ENCODE measurements around the gene RGS6.

The RGS6 gene

DNA sequence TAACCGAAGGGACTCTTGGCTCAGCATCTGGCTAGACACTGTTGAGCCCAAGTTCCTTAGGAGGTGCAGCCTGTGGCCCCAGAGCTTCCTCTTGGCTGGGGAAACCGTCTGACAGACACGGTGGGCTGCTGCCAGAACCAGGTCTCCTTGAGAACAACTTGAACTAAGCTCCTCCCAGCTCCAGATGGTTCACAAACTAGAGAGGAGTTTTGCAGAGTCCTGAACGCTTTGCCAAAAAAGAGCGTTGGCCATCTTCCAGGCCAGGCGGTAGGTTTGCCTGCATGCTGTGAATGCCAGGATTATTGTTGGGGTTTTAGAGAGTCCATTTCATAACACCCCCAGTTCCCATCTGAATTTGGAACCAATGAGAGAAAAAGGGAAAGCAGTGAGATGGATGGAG is 399.8 kb downstream of the RGS6 start:
- DNase-seq, result no peak

DNA sequence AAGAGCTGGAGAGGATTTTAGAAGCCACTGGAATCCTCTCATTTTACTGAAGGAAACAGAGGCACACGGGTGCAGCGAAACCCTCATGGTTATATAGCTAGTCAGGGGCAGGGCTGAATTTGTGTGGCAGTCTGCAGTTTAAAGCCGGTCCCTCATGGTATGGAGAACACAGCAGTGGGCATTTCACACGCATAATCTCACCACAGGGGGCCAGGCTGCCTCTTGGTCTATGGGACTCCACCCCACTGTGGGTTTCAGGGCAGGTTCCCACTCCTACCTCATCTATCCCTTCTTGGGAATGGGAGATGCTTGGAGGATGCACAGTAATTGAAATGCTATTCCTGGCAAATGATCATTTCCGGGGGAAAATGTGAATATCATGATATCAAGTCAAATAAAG is 400.6 kb downstream of the RGS6 start:
- no peak for DNase-seq

DNA sequence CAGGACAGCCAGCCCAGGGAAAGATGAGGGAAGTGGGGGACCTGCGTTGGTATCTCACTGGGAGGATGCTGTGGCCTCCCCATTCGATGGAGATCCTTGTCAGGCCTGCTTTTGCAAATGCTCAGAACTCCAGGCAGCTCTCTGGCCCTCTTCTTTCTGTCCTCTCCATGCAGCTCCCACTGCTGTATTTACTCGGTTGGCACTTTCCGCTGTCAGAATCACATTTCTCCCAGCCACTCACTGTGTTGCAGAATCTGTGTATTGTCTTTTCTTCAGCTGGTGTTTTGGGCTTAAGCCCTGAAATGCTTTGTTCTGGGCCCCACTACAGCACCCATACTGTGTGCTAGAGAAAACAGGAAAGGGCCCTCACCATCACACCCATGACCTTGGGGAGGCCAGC is 401.1 kb downstream of the RGS6 start:
- no peak for DNase-seq

DNA sequence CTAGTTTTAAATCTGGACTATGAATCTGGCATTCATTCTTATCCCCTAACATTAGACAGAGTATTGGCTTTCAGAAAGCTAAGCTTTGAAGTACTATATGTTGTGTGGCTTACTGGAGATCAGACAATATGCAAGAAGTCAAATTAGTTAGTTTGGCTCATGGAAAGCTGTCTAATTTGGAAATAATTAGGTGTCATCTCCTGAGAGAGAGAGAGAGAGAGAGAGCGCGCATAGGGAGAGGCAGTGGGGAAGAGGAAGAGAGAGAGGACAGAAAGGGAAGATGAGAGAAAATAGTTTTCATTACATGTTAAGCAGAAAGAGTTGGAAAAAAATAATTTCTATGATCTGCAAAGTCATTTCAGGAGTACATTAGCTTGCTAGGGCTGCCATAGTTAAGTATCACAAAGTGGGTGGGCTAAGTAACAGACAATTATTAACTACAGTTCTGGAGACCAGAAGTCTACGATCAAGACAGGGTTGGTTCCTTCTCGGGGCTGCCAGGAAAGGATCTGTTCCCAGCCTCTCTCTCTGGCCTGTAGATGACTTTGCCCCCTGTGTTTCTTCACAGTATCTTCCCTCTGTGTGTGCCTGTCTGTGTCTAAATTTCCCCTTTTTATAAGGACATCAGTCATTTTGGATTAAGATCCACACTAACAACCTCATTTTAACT is 404.2 kb downstream of the RGS6 start:
- DNase-seq, result no peak

DNA sequence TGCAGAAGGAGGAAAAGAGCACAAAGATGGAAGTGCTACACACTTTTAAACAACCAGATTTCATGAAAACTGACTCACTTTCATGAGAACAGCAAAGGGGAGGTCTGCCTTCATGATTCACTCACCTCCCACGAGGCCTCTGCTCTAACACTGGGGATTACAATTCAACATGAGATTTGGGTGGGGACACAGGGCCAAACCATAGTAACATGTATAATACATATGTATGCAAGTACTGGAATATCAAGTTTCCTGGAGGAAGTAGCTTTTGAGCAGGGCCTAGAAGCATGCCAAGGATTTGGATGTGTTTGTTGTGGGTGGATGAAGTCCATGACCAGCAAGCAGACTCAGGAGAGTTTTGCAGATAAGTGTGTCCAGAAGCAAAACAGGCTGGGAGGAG is 409.0 kb downstream of the RGS6 start:
- no peak for DNase-seq

DNA sequence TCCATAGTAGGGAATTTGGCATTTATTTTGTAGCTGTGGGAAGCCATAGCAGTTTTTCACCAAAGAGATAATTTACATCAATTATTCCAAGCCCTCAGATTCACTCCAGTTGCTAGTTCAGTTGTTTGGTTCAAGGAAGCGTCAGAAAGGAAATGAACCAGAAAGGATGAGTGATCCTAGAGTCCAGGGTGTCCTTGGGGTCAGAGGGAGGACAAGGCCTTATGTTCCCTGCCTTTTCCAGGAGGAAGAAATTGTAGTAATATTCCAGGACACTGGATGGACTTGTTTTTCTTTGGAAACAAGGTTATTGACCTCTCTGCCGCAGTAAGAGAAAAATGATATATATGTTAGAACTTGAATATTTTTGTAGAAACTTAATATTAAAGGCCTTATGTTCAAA is 409.5 kb downstream of the RGS6 start:
- DNase-seq, result no peak

DNA sequence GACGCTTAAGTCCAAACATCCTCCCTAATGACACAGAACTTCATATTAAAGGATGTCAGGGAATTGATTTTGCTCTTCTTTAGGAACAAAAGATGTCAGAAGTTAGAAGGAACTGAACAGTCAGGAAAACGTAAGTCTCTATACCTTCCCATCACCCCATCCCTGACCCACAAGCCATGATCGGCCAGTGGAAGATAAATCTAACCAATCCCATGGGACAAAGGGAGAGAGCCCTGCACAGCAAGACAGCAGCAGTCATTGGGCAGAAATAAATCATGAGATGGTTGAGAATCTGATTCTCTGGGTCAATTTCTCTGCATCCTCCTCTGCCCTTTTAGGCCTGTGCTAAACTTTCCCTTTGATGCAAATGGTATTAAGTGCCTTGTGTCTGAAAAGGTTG is 414.9 kb downstream of the RGS6 start:
- DNase-seq, result no peak

DNA sequence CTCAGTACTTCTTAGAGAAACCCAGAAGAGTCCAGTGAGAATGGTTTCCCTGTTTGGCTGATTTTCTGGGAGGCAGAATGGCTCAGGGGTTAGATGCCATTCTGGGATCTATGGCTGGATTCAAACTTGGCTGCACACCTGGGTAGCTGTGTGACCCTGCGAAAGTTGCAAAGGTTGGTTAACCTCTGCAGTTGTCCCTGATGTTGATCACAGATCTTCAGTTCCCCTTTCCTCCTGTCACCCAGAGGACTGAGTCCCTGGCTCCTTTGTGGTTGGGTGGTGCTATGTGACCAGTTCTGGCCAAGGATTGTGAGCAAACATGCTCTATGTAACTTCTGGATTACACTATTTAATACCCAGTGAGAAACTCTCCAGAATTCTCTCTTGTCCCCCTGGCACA is 418.0 kb downstream of the RGS6 start:
- DNase-seq, result no peak

DNA sequence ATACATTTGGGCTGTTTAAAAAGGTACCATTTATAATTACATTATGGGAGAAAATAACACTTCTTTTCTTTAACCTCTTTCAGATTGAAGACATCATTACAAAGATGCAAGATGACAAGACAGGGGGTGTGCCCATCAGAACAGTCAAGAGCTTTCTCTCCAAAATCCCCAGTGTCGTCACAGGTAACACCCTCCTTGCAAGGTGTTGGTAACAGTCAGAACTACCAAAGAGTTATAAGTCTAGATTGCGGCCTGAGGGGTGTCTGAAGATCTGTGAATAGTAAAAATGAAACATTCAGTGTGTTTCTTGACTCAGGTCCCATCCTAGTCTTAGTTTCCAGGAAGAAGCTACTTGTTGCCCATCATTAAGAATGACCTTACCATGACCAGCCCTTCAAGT is 419.8 kb downstream of the RGS6 start:
- no peak for DNase-seq

DNA sequence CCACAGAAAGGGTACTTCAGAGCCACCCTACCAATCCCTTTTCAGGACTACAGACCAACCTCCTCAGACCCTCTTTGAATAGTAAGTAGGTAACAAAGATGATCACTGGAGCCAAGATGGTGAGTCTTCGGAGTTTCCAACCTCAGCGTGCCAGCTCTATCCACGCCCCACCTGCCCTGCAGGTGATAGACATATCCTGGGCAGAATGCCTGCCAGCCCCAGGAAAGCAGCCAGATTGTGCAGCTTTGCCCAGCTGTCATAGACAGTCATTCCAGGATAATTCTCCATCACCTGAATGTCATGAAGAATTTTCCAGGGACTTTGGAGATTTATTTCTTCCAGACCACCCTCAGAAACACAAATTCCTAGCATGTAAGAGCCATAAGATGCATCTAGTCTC is 434.4 kb downstream of the RGS6 start:
- no peak for DNase-seq

DNA sequence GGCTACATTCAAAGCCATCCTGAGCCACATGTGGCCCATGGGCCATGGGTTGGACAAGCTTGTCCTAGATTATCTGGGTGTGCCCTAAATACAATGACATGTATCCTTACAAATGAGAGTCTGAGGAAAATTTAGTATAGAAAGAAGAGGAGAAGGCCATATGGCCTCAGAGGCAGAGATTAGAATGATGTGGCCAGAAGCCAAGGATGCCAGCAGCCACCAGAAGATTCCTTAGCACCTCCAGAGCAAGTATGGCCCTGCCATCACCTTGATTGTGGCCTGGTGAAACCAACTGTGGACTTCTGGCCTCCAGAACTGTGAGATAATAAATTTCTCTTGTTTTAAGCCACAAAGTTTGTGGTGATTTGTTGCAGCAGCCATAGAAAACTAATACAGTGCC is 436.9 kb downstream of the RGS6 start:
- DNase-seq, result no peak

DNA sequence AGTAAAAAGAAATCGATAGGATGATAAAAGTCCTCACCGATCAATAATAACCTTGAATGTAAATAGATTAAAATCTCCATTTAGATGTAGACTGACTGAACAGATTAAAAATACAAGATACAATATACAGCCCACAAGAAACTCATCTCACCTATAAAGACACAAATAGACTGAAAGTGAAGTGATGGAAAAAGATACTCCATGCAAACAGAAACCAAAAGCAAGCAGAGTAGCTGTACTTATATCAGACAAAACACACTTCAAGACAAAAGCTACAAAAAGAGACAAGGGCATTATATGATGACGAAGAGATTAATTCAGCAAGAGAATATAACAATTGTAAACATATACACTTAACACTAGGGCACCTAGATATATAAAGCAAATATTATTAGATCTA is 444.8 kb downstream of the RGS6 start:
- DNase-seq, result no peak

DNA sequence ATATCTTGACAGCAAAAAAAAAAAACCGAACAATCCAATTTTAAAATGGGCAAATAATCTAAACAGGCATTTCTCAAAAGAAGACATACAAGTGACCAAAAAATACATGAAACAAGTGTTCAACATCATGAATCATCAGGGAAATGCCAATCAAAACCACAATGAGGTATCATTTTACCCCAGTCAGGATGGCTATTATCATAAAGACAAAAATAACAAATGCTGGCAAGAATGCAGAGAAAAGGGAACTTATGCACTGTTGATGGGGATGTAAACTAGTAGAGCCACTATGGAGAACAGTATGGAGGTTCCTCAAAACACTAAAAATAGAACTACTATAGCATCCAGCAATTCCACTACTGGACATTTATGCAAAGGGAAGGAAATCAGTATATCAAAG is 448.2 kb downstream of the RGS6 start:
- DNase-seq, result no peak

DNA sequence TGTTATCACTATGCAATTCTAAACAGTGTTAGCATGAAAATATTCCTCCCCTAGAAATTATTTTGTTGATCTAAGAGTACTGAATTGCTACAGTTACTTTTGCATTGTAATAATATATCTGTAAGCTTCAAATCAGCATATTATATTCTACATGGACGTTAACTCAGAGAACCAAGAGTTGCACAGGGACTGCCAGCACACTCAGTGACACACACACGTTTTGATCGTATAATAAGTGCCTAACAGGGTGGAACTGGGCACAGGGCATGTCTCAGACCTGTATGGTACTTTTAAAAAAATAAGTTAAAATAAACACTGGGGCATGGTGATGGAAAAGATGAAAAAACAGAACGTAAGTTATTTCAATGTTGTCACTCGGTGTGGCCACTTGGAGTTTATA is 451.6 kb downstream of the RGS6 start:
- DNase-seq, result no peak

DNA sequence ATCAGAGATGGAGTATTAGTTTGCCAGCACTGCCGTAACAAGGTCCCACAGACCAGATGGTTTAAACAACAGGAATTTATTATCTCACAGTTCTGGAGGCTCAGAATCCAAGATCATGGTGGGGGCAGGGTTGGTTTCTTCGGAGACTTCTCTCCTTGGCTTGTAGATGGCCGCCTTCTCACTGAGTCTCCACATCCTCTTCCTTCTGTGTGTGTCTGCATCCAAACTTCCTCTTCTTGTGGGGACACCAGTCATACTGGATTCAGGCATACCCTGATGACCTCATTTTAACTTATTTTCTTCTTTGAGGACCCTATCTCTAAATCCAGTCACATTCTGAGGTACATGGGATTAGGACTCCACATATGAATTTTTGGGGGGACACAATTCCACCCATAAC is 455.5 kb downstream of the RGS6 start:
- no peak for DNase-seq

DNA sequence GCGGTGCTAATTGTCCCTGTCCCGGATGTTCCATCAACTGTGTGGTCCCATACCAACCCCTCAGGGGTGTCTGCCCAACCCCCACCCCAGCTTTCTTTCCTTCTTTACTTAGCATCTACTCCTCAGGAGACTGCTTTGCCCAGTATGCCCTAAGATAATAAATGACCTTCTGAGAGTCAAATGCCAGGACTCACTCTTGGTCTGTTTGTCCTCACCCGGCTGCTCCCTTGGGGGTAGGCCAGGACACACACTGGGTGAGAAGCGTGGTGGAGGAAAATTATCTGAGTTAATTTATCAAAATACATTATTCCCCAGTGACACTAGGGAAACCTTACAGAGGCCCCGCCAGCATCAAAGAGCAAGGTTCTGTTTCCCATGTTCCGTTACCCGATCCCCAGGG is 457.0 kb downstream of the RGS6 start:
- no peak for DNase-seq

DNA sequence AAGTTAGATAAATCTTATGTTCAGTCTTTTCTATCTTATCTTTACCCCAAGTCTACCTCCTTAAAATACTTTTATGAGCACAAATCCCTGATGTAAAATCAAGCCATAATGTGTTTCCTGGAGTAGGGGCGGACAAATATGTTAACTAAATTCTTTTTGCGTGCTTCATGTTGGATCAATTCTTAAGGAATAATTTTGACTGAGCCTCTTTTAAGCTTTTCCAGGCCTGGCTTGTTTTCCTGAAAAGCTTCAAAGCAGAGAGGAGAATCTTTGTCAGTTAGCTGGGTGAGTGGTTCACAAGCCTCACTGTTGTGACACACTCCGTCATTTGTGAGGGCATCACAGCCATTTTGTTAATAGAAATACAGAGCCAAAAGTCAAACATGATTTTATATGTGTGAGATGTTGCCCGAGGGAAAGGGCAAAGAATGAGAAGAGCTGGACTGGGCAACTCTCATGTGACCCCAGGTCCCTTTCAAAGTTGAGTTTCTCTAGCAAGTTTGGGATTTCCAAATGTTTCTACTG is 468.9 kb downstream of the RGS6 start:
- DNase-seq, result no peak

DNA sequence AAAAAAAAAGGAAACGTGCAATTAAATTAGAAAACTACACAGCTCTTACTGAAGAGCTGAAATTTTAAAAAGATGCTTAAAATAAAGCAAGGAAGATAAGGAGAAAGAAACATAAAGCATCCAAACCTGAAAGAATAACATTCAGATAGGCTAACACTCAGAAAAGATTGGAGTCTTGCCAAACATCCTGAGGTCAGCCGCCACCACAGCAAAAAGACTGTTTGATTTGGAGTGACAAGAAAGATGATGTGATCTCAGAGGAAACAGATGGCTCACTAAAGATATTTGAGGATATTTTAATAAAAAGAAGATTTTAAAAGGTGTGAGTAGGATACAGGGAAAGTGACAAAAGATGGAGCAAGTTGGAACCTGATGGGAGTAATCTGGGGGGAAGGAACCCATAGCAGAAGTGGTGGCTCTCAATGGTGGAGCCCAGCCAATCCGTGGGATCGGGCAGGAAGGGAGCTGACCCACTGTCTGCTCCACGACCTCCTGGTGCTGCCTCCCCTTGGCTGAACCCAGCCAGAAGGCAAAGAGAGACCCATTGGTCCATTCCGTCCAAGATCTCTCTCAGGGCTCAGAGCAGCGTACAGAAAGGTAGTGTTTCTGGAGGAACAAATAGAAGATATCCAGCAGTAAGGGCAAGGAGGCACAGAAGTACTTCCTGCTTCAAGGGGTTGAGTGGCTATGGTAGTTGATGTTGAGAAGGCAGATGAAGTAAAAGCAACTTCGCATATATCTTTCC is 469.6 kb downstream of the RGS6 start:
- no peak for DNase-seq

DNA sequence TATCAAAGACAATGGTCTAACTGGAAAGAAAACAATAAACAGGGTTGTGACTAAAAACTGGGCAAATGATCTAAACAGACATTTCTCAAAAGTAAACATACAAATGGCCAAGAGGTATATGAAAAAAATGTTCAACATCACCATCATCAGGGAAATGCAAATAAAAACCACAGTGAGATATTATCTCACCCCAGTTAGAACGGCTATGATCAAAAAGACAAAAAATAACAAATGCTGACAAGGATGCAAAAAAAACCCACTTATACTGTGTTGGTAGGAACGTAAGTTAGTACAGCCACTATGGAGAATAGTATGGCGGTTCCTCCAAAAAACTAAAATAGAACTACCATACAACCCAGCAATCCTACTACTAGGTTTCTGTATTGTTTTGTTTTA is 470.1 kb downstream of the RGS6 start:
- DNase-seq, result no peak

DNA sequence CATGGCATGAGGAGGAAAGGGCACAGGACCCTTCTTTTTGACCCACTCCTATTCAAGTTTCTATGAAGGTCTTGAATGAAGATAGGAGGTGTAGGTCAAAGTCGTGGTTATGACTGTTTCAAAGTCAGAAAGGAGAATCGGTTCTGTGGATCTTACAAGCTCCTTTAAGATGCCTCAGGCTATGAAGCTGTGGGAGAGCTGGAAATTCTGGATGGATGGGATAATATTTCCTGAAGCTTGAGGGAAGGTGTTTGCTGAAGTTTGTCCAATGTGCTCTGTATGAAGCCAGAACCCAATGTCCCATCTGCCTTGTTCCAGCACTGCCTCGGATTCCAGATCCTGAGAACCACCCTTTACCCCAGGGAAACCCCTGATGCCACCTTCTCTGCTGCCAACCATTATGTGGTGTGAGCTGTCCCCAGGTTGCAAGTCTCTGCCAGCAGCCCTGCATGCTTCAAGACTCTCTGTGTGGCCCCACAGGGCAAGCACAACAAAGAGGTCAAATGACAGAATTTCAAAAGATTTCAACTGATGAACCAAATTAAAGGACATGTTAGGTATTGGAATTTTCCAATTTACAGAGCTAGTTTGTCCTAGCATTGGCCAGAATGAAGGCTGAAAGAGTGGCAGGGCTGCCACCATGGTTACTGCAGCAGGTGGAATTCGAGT is 472.0 kb downstream of the RGS6 start:
- DNase-seq, result no peak

DNA sequence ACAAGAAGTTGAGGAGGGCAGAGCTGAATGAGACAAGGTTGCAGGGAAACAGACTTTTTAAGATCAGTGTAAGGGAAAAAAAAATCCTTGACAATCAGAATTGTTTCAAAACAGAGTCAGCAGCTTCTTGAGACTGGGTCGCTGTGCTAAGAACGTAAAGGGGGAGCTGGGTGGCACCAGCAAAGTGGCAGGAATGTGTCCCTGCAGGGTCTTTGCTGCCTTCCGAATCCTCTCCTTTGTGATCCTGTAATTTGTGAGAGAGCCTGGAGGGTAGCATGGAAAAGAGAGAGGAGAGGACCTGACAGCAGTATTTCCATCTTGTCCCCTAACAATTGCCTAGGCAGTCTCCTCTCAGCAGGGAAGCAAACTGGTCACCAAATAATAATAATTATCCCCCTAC is 472.8 kb downstream of the RGS6 start:
- DNase-seq, result no peak

DNA sequence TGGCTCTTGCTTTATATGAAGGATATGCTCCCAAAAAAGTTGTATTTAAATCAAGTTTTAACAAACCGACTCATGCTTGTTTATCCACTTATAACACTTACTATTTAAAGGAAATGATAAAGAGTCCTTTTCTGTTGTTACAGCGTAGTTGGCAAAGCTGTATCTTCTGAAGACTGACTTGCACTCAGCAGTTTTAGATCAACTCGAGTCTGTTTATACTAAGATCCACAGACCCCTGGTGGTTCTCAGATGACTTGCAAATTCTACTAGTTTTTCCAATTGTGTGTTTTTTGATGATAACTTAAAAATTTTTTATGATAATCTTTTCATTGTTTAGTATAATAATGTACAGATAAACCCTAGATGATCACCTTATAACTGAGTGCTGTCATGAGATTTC is 475.8 kb downstream of the RGS6 start:
- no peak for DNase-seq

DNA sequence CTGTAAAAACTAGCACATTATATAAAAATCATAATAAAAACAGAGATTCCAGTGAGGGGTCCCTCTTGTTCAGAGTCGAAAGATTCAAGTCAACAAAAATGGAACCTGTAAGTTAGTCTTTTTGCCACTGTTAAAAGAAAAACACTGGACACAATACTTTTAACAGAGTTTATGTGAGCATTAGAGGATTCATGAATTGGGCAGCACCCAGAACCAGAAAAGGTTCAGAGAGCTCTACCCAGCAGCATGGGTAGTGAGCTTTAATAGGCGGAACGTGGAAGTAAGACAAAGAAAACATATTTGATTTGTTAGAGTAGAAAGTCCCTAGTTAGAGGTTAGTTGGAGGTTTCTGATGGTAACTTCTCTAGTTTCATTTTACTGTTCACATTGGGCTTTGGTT is 476.8 kb downstream of the RGS6 start:
- no peak for DNase-seq

Measured in NCI-H2107 (cell line).